ENCODE measurements around the gene ZNF292.

GRCh38 chr6:87241304-87241703 lies 85.9 kb downstream of the ZNF292 start:
- TF ChIP-seq CTCF (IDR thresholded peaks at IDR 0.05), result no peak
- no peak for TF ChIP-seq EZH2 (IDR thresholded peaks at IDR 0.05; ENCODE audit: borderline replicate concordance, insufficient read depth, low read depth, low read length, poor library complexity, severe bottlenecking)

Data from B cell (primary cell).